Activated CD8-positive, alpha-beta memory T cell treated with anti-CD3 and anti-CD28 coated beads, Interleukin-2, amount 50 U/mL, for 1 hour (primary cell): ENCODE data around the gene KRTAP23-1.

Source experiments
- DNase-seq: peaks from one replicate; pipeline ENCODE4 v3.0.0-alpha.2; 2020; ENCODE audit errors: extremely low read depth

The KRTAP23-1 gene

GRCh38 chr21:30306884-30307283 lies 41.5 kb downstream of the KRTAP23-1 start:
- no peak for DNase-seq

GRCh38 chr21:30305136-30305535 lies 43.3 kb downstream of the KRTAP23-1 start:
- no peak for DNase-seq
